HFFc6 (cell line): Measurements from ENCODE around the gene SMARCB1. TPM values are rescaled to one million over a fixed set of nuclear protein-coding genes. Genes with fewer than 3 reads are reported as not detected.

Source experiments
- DNase-seq: peaks from one replicate; pipeline ENCODE4 v3.0.0-alpha.2; 2018
- H3K27ac Mint-ChIP-seq: 2 replicates; pipeline ENCODE4 v1.8.0; 2020; ENCODE audit warnings: mild to moderate bottlenecking, mixed read lengths
- H3K27me3 Mint-ChIP-seq: 2 replicates; pipeline ENCODE4 v1.8.0; 2021; ENCODE audit warnings: mild to moderate bottlenecking, moderate library complexity, mixed read lengths; ENCODE audit not compliant: insufficient read depth
- H3K36me3 Mint-ChIP-seq: 2 replicates; pipeline ENCODE4 v1.8.0; 2021; ENCODE audit warnings: low read depth, mixed read lengths
- H3K4me1 Mint-ChIP-seq: 2 replicates; pipeline ENCODE4 v1.8.0; 2020; ENCODE audit warnings: low read depth, mixed read lengths
- H3K4me3 Mint-ChIP-seq: 2 replicates; pipeline ENCODE4 v1.8.0; 2020; ENCODE audit warnings: mild to moderate bottlenecking, moderate library complexity, mixed read lengths
- H3K9me3 Mint-ChIP-seq: 2 replicates; pipeline ENCODE4 v1.8.0; 2020; ENCODE audit warnings: mild to moderate bottlenecking, mixed read lengths
- CTCF ChIP-seq: fragments of 200-600 bp; sonication (generic); IDR thresholded peaks from 2 replicates; pipeline ENCODE4 v1.5.0; 2021; ENCODE audit warnings: antibody characterized with exemption, mild to moderate bottlenecking
- total RNA-seq, 6 experiments: library from RNA; stranded (reverse); fragmentation: NEBNext Ultra II Directional; extraction: Animal tissue kit (Norgen Biotek cat#: 25700); gene quantifications; 2 replicates in 1 of 6; 3 replicates in 5 of 6; pipeline ENCODE4 v1.2.3, GENCODE V29; 2021

The SMARCB1 gene
- total RNA-seq, 6 experiments from 2014 or later: 91.5 to 101 (median 97.3) TPM

- Mint-ChIP-seq H3K4me1 (peaks cover 7% of the 10 kb centered on the region), H3K27me3 (no peaks in the 10 kb centered on the region), H3K4me3 (no peak overlapping the region), H3K9me3 (no peaks in the 10 kb centered on the region), H3K36me3 (peaks cover 17% of the 10 kb centered on the region), H3K27ac (no peak overlapping the region)
- TF ChIP-seq CTCF: no peak
- DNase-seq: no peak
These were observed 42.3 kb upstream of the SMARCB1 start for GRCh38 chr22:23744485-23744884.

- DNase-seq: no peak
- Mint-ChIP-seq H3K27ac (no peak overlapping the region), H3K27me3 (no peaks in the 10 kb centered on the region), H3K36me3 (peaks cover 17% of the 10 kb centered on the region), H3K9me3 (no peaks in the 10 kb centered on the region), H3K4me3 (no peak overlapping the region), H3K4me1 (peaks cover 18% of the 10 kb centered on the region)
- TF ChIP-seq CTCF: no peak
These were observed 41.0 kb upstream of the SMARCB1 start for GRCh38 chr22:23745791-23746190.

GRCh38 chr22:23749841-23750301, 36.9 kb upstream of the SMARCB1 start:
- no peak overlapping the region for H3K27ac Mint-ChIP-seq
- no peak for DNase-seq
- H3K4me1 Mint-ChIP-seq: peaks cover 13% of the 10 kb centered on the region
- peak overlapping the region; percentile 93 for H3K4me3 Mint-ChIP-seq
- H3K36me3 Mint-ChIP-seq: peaks cover 5% of the 10 kb centered on the region
- peaks cover 2% of the 10 kb centered on the region for H3K27me3 Mint-ChIP-seq
- TF ChIP-seq CTCF: no peak
- no peaks in the 10 kb centered on the region for H3K9me3 Mint-ChIP-seq

GRCh38 chr22:23750367-23750713, 36.4 kb upstream of the SMARCB1 start:
- peak overlapping the region; percentile 76 for H3K27ac Mint-ChIP-seq
- no peak for TF ChIP-seq CTCF
- H3K27me3 Mint-ChIP-seq: peaks cover 2% of the 10 kb centered on the region
- peaks cover under 1% of the 10 kb centered on the region; the same call in 1 of the 2 replicates for H3K36me3 Mint-ChIP-seq
- peak overlapping the region; percentile 93 for H3K4me3 Mint-ChIP-seq
- DNase-seq: no peak
- no peaks in the 10 kb centered on the region for H3K9me3 Mint-ChIP-seq
- peaks cover 13% of the 10 kb centered on the region for H3K4me1 Mint-ChIP-seq

- peak within 1 kb of the TSS; percentile 76 for H3K27ac Mint-ChIP-seq
- peak; percentile 58 for TF ChIP-seq CTCF
- peak; percentile 37 for DNase-seq
- no peaks in the 10 kb centered on the region for H3K9me3 Mint-ChIP-seq
- no peaks in the 10 kb centered on the region for H3K36me3 Mint-ChIP-seq
- H3K4me1 Mint-ChIP-seq: peaks cover 13% of the 10 kb centered on the region
- H3K27me3 Mint-ChIP-seq: peaks cover 2% of the 10 kb centered on the region
- H3K4me3 Mint-ChIP-seq: peak within 1 kb of the TSS; percentile 93
These were observed 35.9 kb upstream of the SMARCB1 start, which contains the start of gene ZNF70 for GRCh38 chr22:23750714-23751440. ZNF70 (minus strand) TSS chr22:23751112; CDS start chr22:23745140, 5,972 bp downstream.
